HepG2 (cell line): Measurements from ENCODE around the gene GPATCH2. TPM values are rescaled to one million over a fixed set of nuclear protein-coding genes. Genes with fewer than 3 reads are reported as not detected.

Source experiments
- ATAD3A ChIP-seq: sonication (generic); formaldehyde crosslinking; IDR thresholded peaks from 2 replicates; pipeline ENCODE4 v1.4.0; 2020; ENCODE audit warnings: missing genetic modification reagents
- DPF2 ChIP-seq: sonication (generic); formaldehyde crosslinking; IDR thresholded peaks from 2 replicates; pipeline ENCODE4 v1.4.0; 2020; ENCODE audit warnings: mild to moderate bottlenecking, low read depth, missing genetic modification reagents, borderline replicate concordance
- ELF3 ChIP-seq: IDR thresholded peaks from 2 replicates; pipeline ENCODE4 v1.6.1; 2016; ENCODE audit warnings: missing genetic modification reagents, missing compliant biosample characterization
- IKZF5 ChIP-seq: IDR thresholded peaks from 2 replicates; pipeline ENCODE4 v1.6.1; 2018; ENCODE audit warnings: missing genetic modification reagents, mild to moderate bottlenecking, missing compliant biosample characterization
- ISL2 ChIP-seq: sonication (generic); formaldehyde crosslinking; IDR thresholded peaks from 2 replicates; pipeline ENCODE4 v1.5.0; 2020; ENCODE audit warnings: missing genetic modification reagents
- KDM5B ChIP-seq: sonication (generic); formaldehyde crosslinking; IDR thresholded peaks from 2 replicates; pipeline ENCODE4 v1.4.0; 2020; ENCODE audit warnings: missing genetic modification reagents, mild to moderate bottlenecking, borderline replicate concordance
- MEIS1 ChIP-seq: sonication (generic); formaldehyde crosslinking; IDR thresholded peaks from 2 replicates; pipeline ENCODE4 v1.9.0; 2021; ENCODE audit warnings: mild to moderate bottlenecking, missing genetic modification reagents, moderate library complexity, borderline replicate concordance
- RXRA ChIP-seq: sonication (generic); formaldehyde crosslinking; IDR thresholded peaks from 2 replicates; pipeline ENCODE4 v1.5.1; 2020; ENCODE audit warnings: missing genetic modification reagents
- RXRB ChIP-seq: IDR thresholded peaks from 2 replicates; pipeline ENCODE4 v1.6.1; 2016; ENCODE audit warnings: borderline replicate concordance, missing genetic modification reagents, missing compliant biosample characterization
- SNAI1 ChIP-seq: sonication (generic); formaldehyde crosslinking; IDR thresholded peaks from 2 replicates; pipeline ENCODE4 v1.5.0; 2020; ENCODE audit warnings: mild to moderate bottlenecking, missing genetic modification reagents, borderline replicate concordance
- TMF1 ChIP-seq: sonication (generic); formaldehyde crosslinking; IDR thresholded peaks from 2 replicates; pipeline ENCODE4 v1.8.1; 2022; ENCODE audit warnings: low read depth, missing genetic modification reagents
- ZBTB49 ChIP-seq: sonication (generic); formaldehyde crosslinking; IDR thresholded peaks from 2 replicates; pipeline ENCODE4 v1.4.0; 2020; ENCODE audit warnings: missing genetic modification reagents, borderline replicate concordance
- ZFAT ChIP-seq: sonication (generic); formaldehyde crosslinking; conservative IDR thresholded peaks from 2 replicates; pipeline ENCODE4 v1.8.1; 2023; ENCODE audit warnings: missing genetic modification reagents, inconsistent platforms
- ZFP36L2 ChIP-seq: sonication (generic); formaldehyde crosslinking; IDR thresholded peaks from 2 replicates; pipeline ENCODE4 v1.4.0; 2020; ENCODE audit warnings: missing genetic modification reagents
- ZNF235 ChIP-seq: sonication (generic); formaldehyde crosslinking; IDR thresholded peaks from 2 replicates; pipeline ENCODE4 v1.8.1; 2023; ENCODE audit warnings: mild to moderate bottlenecking, missing genetic modification reagents, borderline replicate concordance
- ZNF510 ChIP-seq: sonication (generic); formaldehyde crosslinking; IDR thresholded peaks from 2 replicates; pipeline ENCODE4 v1.4.0; 2020; ENCODE audit warnings: low read depth, mild to moderate bottlenecking, missing genetic modification reagents
- ZNF563 ChIP-seq: sonication (generic); formaldehyde crosslinking; IDR thresholded peaks from 2 replicates; pipeline ENCODE4 v1.8.0; 2022; ENCODE audit warnings: mild to moderate bottlenecking, moderate library complexity, missing genetic modification reagents
- ZNF574 ChIP-seq: sonication (generic); formaldehyde crosslinking; IDR thresholded peaks from 2 replicates; pipeline ENCODE4 v1.4.0; 2020; ENCODE audit warnings: missing genetic modification reagents
- ZNF770 ChIP-seq: sonication (generic); formaldehyde crosslinking; IDR thresholded peaks from 2 replicates; pipeline ENCODE4 v1.5.0; 2020; ENCODE audit warnings: mild to moderate bottlenecking, missing genetic modification reagents
- ZNF850 ChIP-seq: sonication (generic); formaldehyde crosslinking; conservative IDR thresholded peaks from 2 replicates; pipeline ENCODE4 v1.9.0; 2021; ENCODE audit warnings: mild to moderate bottlenecking, missing genetic modification reagents
- polyA plus RNA-seq, 8 experiments: library from polyadenylated mRNA; depleted of rRNA in 3 of 8; stranded (reverse) in 7 of 8; unstranded in 1 of 8; fragments of >200 nt; fragmentation: Illumina TruSeq in 4 of 8; extraction: Trizol in 4 of 8; gene quantifications; 2 replicates each; pipeline versions ENCODE4 v1.2.1 to v1.2.3, GENCODE V29; 2011 to 2016; ENCODE audit warnings: low read depth in 4 of 8, missing spikeins in 1 of 8, mixed read lengths in 1 of 8; ENCODE audit not compliant: insufficient read depth in 1 of 8
- total RNA-seq, 5 experiments: library from RNA; depleted of rRNA; stranded (reverse); fragments of >200 nt; fragmentation: Illumina TruSeq; extraction: Trizol; gene quantifications; 2 replicates each; pipeline ENCODE4 v1.2.3, GENCODE V29; 2016; ENCODE audit warnings: low read depth in 1 of 5

GPATCH2 gene
- total and polyA plus RNA-seq, 2 of the 13 experiments (the other 11 are each of a cell fraction or from before 2014, with no cell fraction given) = 3.5 to 15.7 TPM

- TF ChIP-seq DPF2 (CRISPR knock-in tag) = no peak
- TF ChIP-seq RXRB (CRISPR knock-in tag) = peak; percentile 36
- peak; percentile 81 for TF ChIP-seq ZNF574
- 0 out of 2 replicates have a peak, but pooled peaks have one; percentile 50 for TF ChIP-seq ZBTB49 (CRISPR knock-in tag)
- peak; percentile 39; the same call in 1 of the 2 replicates for TF ChIP-seq ELF3 (CRISPR knock-in tag)
- TF ChIP-seq ZNF510 = no peak
- no peak for TF ChIP-seq ZNF563 (CRISPR knock-in tag)
- TF ChIP-seq ZFAT (CRISPR knock-in tag) = no peak
- TF ChIP-seq ZNF850 = no peak
- peak; percentile 45; the same call in 1 of the 2 replicates for TF ChIP-seq TMF1 (CRISPR knock-in tag)
- peak; percentile 68 for TF ChIP-seq ISL2 (CRISPR knock-in tag)
- TF ChIP-seq IKZF5 (CRISPR knock-in tag) = peak; percentile 65
- peak; percentile 87 for TF ChIP-seq SNAI1 (CRISPR knock-in tag)
- no peak for TF ChIP-seq ZFP36L2 (CRISPR knock-in tag)
- peak; percentile 44; the same call in 1 of the 2 replicates for TF ChIP-seq ZNF770 (CRISPR knock-in tag)
- TF ChIP-seq ATAD3A (CRISPR knock-in tag) = no peak
- 0 out of 2 replicates have a peak, but pooled peaks have one; percentile 44 for TF ChIP-seq ZNF235 (CRISPR knock-in tag)
- TF ChIP-seq RXRA (CRISPR knock-in tag) = peak; percentile 58; the same call in 1 of the 2 replicates
- TF ChIP-seq KDM5B = peak; percentile 90
- peak; percentile 52; the same call in 1 of the 2 replicates for TF ChIP-seq MEIS1 (CRISPR knock-in tag)
Measured at GRCh38 chr1:217630711-217631591, at the start of gene GPATCH2, which contains the start of gene SPATA17 (continued).
